ENCODE data around the gene ARHGEF16. TPM values are rescaled to one million over a fixed set of nuclear protein-coding genes. Genes with fewer than 3 reads are reported as not detected.
A peak's percentile ranks its signal among the peaks of the same experiment; 100 is the strongest.

Gene ARHGEF16
- polyA plus RNA-seq, 1 donor from 2014 or later: not detected

GRCh38 chr1:3496916-3497315, 42.5 kb downstream of the ARHGEF16 start:
- H3K4me3 Mint-ChIP-seq: no peak overlapping the region
- no peaks in the 10 kb centered on the region for H3K9me3 Mint-ChIP-seq
- H3K4me1 Mint-ChIP-seq: no peaks in the 10 kb centered on the region
- no peaks in the 10 kb centered on the region for H3K27me3 Mint-ChIP-seq
- H3K36me3 Mint-ChIP-seq: no peaks in the 10 kb centered on the region
- H3K27ac Mint-ChIP-seq: no peak overlapping the region

GRCh38 chr1:3497521-3497920, 43.1 kb downstream of the ARHGEF16 start:
- no peaks in the 10 kb centered on the region for H3K27me3 Mint-ChIP-seq
- no peaks in the 10 kb centered on the region for H3K36me3 Mint-ChIP-seq
- no peak overlapping the region for H3K27ac Mint-ChIP-seq
- no peaks in the 10 kb centered on the region for H3K4me1 Mint-ChIP-seq
- no peaks in the 10 kb centered on the region for H3K9me3 Mint-ChIP-seq
- no peak overlapping the region for H3K4me3 Mint-ChIP-seq

GRCh38 chr1:3498246-3498930, 43.9 kb downstream of the ARHGEF16 start:
- Mint-ChIP-seq H3K27ac (no peak overlapping the region), H3K27me3 (no peaks in the 10 kb centered on the region), H3K4me3 (no peak overlapping the region)

GRCh38 chr1:3498986-3499385, 44.5 kb downstream of the ARHGEF16 start:
- H3K36me3 Mint-ChIP-seq: no peaks in the 10 kb centered on the region
- no peaks in the 10 kb centered on the region for H3K4me1 Mint-ChIP-seq
- H3K27me3 Mint-ChIP-seq: no peaks in the 10 kb centered on the region
- no peak overlapping the region for H3K4me3 Mint-ChIP-seq
- H3K27ac Mint-ChIP-seq: no peak overlapping the region
- no peaks in the 10 kb centered on the region for H3K9me3 Mint-ChIP-seq

More at GRCh38 chr1:3498246-3498930, 43.9 kb downstream of the ARHGEF16 start:
- H3K36me3 Mint-ChIP-seq: no peaks in the 10 kb centered on the region
- no peaks in the 10 kb centered on the region for H3K9me3 Mint-ChIP-seq
- H3K4me1 Mint-ChIP-seq: no peaks in the 10 kb centered on the region

GRCh38 chr1:3499611-3500010, 45.1 kb downstream of the ARHGEF16 start:
- no peak overlapping the region for H3K27ac Mint-ChIP-seq
- no peaks in the 10 kb centered on the region for H3K4me1 Mint-ChIP-seq
- no peaks in the 10 kb centered on the region for H3K36me3 Mint-ChIP-seq
- no peak overlapping the region for H3K4me3 Mint-ChIP-seq
- H3K9me3 Mint-ChIP-seq: no peaks in the 10 kb centered on the region
- no peaks in the 10 kb centered on the region for H3K27me3 Mint-ChIP-seq

- no peaks in the 10 kb centered on the region for H3K36me3 Mint-ChIP-seq
- no peak overlapping the region for H3K27ac Mint-ChIP-seq
- H3K9me3 Mint-ChIP-seq: no peaks in the 10 kb centered on the region
- H3K4me3 Mint-ChIP-seq: no peak overlapping the region
- no peaks in the 10 kb centered on the region for H3K27me3 Mint-ChIP-seq
- H3K4me1 Mint-ChIP-seq: no peaks in the 10 kb centered on the region
These were observed 45.9 kb downstream of the ARHGEF16 start for GRCh38 chr1:3500265-3500835.

- Mint-ChIP-seq H3K9me3 (no peaks in the 10 kb centered on the region), H3K27ac (no peak overlapping the region), H3K27me3 (no peaks in the 10 kb centered on the region), H3K36me3 (no peaks in the 10 kb centered on the region), H3K4me3 (no peak overlapping the region), H3K4me1 (no peaks in the 10 kb centered on the region)
These were observed 47.0 kb downstream of the ARHGEF16 start for GRCh38 chr1:3501437-3501836.

GRCh38 chr1:3501856-3502640, 47.6 kb downstream of the ARHGEF16 start:
- no peaks in the 10 kb centered on the region for H3K27me3 Mint-ChIP-seq
- H3K9me3 Mint-ChIP-seq: no peaks in the 10 kb centered on the region
- no peak overlapping the region for H3K27ac Mint-ChIP-seq
- no peaks in the 10 kb centered on the region for H3K4me1 Mint-ChIP-seq
- no peaks in the 10 kb centered on the region for H3K36me3 Mint-ChIP-seq
- no peak overlapping the region for H3K4me3 Mint-ChIP-seq

GRCh38 chr1:3502641-3503524, 48.4 kb downstream of the ARHGEF16 start:
- Mint-ChIP-seq H3K36me3 (no peaks in the 10 kb centered on the region), H3K4me3 (peak overlapping the region in 1 of 4 donors; percentile 51), H3K27ac (no peak overlapping the region), H3K27me3 (no peaks in the 10 kb centered on the region), H3K9me3 (no peaks in the 10 kb centered on the region), H3K4me1 (no peaks in the 10 kb centered on the region)

- Mint-ChIP-seq H3K9me3 (no peaks in the 10 kb centered on the region), H3K36me3 (peaks cover 3% of the 10 kb centered on the region), H3K4me1 (no peaks in the 10 kb centered on the region), H3K27ac (no peak overlapping the region), H3K27me3 (no peaks in the 10 kb centered on the region), H3K4me3 (peak overlapping the region in 1 of 4 donors; percentile 51)
These were observed 49.0 kb downstream of the ARHGEF16 start for GRCh38 chr1:3503525-3503886.

- no peak overlapping the region for H3K27ac Mint-ChIP-seq
- H3K4me1 Mint-ChIP-seq: no peaks in the 10 kb centered on the region
- H3K4me3 Mint-ChIP-seq: no peak overlapping the region
- no peaks in the 10 kb centered on the region for H3K9me3 Mint-ChIP-seq
- H3K27me3 Mint-ChIP-seq: no peaks in the 10 kb centered on the region
- peaks cover 3% of the 10 kb centered on the region for H3K36me3 Mint-ChIP-seq
These were observed 49.8 kb downstream of the ARHGEF16 start for GRCh38 chr1:3504151-3504821.

- Mint-ChIP-seq H3K4me1 (no peaks in the 10 kb centered on the region), H3K9me3 (no peaks in the 10 kb centered on the region), H3K36me3 (peaks cover 3% of the 10 kb centered on the region), H3K4me3 (no peak overlapping the region), H3K27me3 (no peaks in the 10 kb centered on the region), H3K27ac (no peak overlapping the region)
These were observed 50.3 kb downstream of the ARHGEF16 start for GRCh38 chr1:3504822-3505153.

- Mint-ChIP-seq H3K27me3 (no peaks in the 10 kb centered on the region), H3K9me3 (no peaks in the 10 kb centered on the region), H3K4me3 (no peak overlapping the region), H3K36me3 (peaks cover 3% of the 10 kb centered on the region), H3K27ac (no peak overlapping the region), H3K4me1 (no peaks in the 10 kb centered on the region)
These were observed 50.7 kb downstream of the ARHGEF16 start for GRCh38 chr1:3505161-3505560.

GRCh38 chr1:3506041-3506440, 51.6 kb downstream of the ARHGEF16 start:
- H3K9me3 Mint-ChIP-seq: no peaks in the 10 kb centered on the region
- no peak overlapping the region for H3K27ac Mint-ChIP-seq
- no peaks in the 10 kb centered on the region for H3K4me1 Mint-ChIP-seq
- peaks cover 5% of the 10 kb centered on the region for H3K36me3 Mint-ChIP-seq
- no peaks in the 10 kb centered on the region for H3K27me3 Mint-ChIP-seq
- H3K4me3 Mint-ChIP-seq: no peak overlapping the region

GRCh38 chr1:3506943-3507342, 52.5 kb downstream of the ARHGEF16 start:
- Mint-ChIP-seq H3K27ac (no peak overlapping the region), H3K4me3 (no peak overlapping the region), H3K9me3 (no peaks in the 10 kb centered on the region), H3K36me3 (peaks cover 5% of the 10 kb centered on the region), H3K27me3 (no peaks in the 10 kb centered on the region), H3K4me1 (no peaks in the 10 kb centered on the region)

All from IgD-negative memory B cell (primary cell).